Measurements from ENCODE around the gene ARHGEF28.

GRCh38 chr5:73981704-73982103 is 355.7 kb downstream of the ARHGEF28 start:
- TF ChIP-seq POLR2AphosphoS5 (IDR thresholded peaks at IDR 0.05; ENCODE audit: low read depth, low read length) (no peak), TAF1 (IDR thresholded peaks at IDR 0.05; ENCODE audit: borderline replicate concordance, low read depth, low read length) (no peak), POLR2A (IDR thresholded peaks at IDR 0.05; ENCODE audit: low read depth, low read length) (no peak)
